Esophagus muscularis mucosa (tissue), 3 donors: ENCODE measurements around the gene UPP2.

ENCODE experiments used
- POLR2A ChIP-seq: fragments of 450-650 bp; IDR thresholded peaks from one replicate; pipeline ENCODE4 v1.6.1; 2017; ENCODE audit warnings: antibody characterized with exemption, moderate library complexity, mild to moderate bottlenecking, low read depth
- TF ChIP-seq, protein P1 (sequence below), 3 experiments: fragments of 200-600 bp in 2 of 3; fragments of 450-650 bp in 1 of 3; sonication (generic) in 2 of 3; IDR thresholded peaks; one replicate each; pipeline ENCODE4 v1.5.1; 2017 to 2019; ENCODE audit warnings: antibody characterized with exemption in 3 of 3, mild to moderate bottlenecking in 2 of 3, moderate library complexity in 1 of 3

DNA sequence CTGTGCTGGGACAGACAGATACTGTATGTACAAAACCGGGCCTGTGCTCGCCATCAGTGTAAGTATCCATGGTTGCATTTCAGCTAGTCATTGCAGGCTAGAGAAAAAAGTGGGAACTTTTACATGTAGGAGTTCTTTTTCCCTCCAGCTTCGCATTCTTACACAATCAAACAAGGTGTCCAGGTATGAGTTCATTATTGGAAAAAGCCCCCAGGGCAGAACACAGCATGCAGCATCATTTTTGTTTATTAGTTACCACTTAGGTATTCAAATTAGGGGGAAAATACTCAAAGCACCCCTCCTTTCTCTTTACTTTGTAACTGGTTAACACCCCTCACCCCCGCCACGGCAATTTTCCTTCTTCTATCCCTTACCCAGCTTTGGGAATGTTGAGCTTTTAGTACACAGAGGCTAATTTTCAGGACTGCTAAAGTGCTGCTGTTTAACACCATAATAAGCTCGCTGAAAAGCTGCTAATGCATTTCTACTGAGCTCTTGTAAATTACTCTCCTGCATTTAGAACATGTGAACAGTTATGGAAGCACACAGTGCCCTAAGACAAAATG is 13.6 kb downstream of the UPP2 start:
- TF ChIP-seq, protein P1, sequence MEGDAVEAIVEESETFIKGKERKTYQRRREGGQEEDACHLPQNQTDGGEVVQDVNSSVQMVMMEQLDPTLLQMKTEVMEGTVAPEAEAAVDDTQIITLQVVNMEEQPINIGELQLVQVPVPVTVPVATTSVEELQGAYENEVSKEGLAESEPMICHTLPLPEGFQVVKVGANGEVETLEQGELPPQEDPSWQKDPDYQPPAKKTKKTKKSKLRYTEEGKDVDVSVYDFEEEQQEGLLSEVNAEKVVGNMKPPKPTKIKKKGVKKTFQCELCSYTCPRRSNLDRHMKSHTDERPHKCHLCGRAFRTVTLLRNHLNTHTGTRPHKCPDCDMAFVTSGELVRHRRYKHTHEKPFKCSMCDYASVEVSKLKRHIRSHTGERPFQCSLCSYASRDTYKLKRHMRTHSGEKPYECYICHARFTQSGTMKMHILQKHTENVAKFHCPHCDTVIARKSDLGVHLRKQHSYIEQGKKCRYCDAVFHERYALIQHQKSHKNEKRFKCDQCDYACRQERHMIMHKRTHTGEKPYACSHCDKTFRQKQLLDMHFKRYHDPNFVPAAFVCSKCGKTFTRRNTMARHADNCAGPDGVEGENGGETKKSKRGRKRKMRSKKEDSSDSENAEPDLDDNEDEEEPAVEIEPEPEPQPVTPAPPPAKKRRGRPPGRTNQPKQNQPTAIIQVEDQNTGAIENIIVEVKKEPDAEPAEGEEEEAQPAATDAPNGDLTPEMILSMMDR (IDR thresholded peaks at IDR 0.05): no peak
- no peak for TF ChIP-seq POLR2A
